Peyer's patch (tissue), 4 donors: ENCODE measurements around the gene TACC2.

ENCODE experiments used
- CTCF ChIP-seq, 6 experiments: fragments of 450-650 bp in 4 of 6; fragments of 200-600 bp in 2 of 6; sonication (generic) in 1 of 6; IDR thresholded peaks; one replicate each; pipeline ENCODE4 v1.5.1; 2017 to 2019; ENCODE audit warnings: antibody characterized with exemption in 6 of 6, mild to moderate bottlenecking in 3 of 6, moderate library complexity in 1 of 6
- POLR2A ChIP-seq, 2 donors: fragments of 450-650 bp; IDR thresholded peaks; one replicate each; pipeline ENCODE4 v1.5.1; 2017; ENCODE audit warnings: antibody characterized with exemption in 2 of 2, mild to moderate bottlenecking in 2 of 2, moderate library complexity in 2 of 2

GRCh38 chr10:122073508-122073907, 84.5 kb downstream of the TACC2 start:
- no peak for TF ChIP-seq CTCF (IDR thresholded peaks at IDR 0.05)
- no peak for TF ChIP-seq POLR2A (IDR thresholded peaks at IDR 0.05)
